ENCODE measurements around the gene SELENOW.
"Not testable (repeated sequence)": the region's sequence is repeated elsewhere in the genome, so short reads cannot be mapped to it uniquely, and the experiment has no call there.

Gene SELENOW

DNA sequence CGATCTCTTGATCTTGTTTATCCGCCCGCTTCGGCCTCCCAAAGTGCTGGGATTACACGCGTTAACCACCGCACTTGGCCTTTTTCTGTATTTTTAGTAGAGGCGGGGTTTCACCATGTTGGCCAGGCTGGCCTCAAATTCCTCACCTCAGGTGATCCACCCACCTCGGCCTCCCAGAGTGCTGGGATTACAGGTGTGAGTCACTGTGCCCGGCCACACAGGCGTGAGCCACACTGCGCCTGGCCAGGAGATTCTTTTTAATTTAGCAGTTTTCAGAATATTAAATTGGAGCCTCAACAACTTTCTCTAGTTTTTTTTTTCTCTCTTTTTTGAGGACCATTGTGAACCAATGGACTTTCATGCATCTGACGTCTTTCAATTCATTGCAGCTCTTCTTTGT lies 11.3 kb downstream of the SELENOW start:
- not testable (repeated sequence) for DNase-seq (ENCODE audit: low spot score in 2 of 2); ATAC-seq; H3K9me3 Mint-ChIP-seq; H3K27ac Mint-ChIP-seq; H3K4me1 Mint-ChIP-seq; H3K4me3 Mint-ChIP-seq
- peaks cover 16% of the 10 kb centered on the region for H3K36me3 Mint-ChIP-seq

DNA sequence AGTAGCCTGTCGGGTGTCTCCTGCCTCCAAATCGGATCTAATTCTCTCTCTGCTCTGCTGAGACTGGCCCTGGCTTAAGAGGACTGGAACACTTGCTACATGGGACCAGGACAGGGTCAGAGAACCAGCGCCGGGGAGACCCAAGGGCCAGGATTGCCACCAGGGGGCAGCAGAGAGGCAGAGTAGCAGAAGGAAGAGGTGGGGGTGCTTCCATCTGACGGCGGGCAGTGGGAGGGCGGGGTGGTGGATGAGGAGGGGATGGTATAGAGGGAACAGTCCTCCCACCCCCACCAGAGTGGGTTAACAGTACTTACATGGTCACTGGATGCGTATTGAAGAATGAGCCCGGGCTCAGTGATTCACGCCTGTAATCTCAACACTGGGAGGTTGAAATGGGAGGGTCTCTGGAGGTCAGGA lies 11.9 kb downstream of the SELENOW start:
- Mint-ChIP-seq H3K9me3 (no peaks in the 10 kb centered on the region), H3K4me3 (no peak overlapping the region), H3K27ac (no peak overlapping the region), H3K4me1 (no peaks in the 10 kb centered on the region), H3K36me3 (peaks cover 10% of the 10 kb centered on the region)
- DNase-seq (ENCODE audit: low spot score in 2 of 2) (peak; percentile 79 to 94), ATAC-seq (peak; percentile 81)

DNA sequence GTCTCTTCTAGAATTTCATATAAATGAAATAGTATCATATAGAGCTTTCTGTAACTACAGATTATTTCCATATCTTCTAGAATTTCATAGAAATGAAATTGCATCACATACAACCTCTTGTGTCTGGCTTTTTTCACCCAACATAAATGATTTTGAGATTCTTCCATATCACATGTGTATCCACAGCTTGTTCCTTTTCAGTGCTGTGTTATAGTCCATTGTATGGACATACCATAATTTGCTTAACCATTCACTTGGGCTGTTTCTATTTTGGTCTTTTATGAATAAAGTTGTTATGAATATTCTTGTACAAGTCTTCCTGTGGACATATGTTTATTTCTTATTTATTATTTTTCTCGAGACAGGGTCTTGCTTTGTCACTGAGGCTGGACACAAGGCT lies 14.1 kb downstream of the SELENOW start:
- no peak for DNase-seq (ENCODE audit: low spot score in 2 of 2)
- Mint-ChIP-seq H3K4me1 (no peaks in the 10 kb centered on the region), H3K4me3 (no peak overlapping the region), H3K27ac (no peak overlapping the region), H3K9me3 (no peaks in the 10 kb centered on the region), H3K36me3 (no peaks in the 10 kb centered on the region)
- no peak for ATAC-seq

DNA sequence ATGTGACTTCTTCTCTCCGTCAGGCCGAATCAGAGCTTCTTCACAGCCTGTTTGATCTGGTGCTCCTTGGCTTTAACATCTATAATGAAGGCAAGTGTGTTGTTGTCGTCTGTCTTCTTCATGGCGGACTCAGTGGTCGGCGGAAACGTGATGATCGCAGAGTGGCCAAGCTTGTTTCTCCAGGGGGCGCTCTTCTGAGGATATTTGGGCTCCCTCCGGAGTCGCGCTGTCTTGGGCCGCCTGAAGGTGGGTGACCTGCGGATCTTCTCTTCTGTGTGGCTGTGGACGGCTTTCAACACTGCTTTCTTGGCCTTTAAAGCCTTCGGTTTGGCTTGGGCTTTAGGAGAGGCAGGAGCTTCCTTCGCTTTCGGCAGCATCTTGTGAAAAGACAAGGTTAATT lies 16.0 kb downstream of the SELENOW start:
- Mint-ChIP-seq H3K36me3 (no peaks in the 10 kb centered on the region), H3K9me3 (no peaks in the 10 kb centered on the region), H3K27ac (no peak overlapping the region), H3K4me3 (no peak overlapping the region), H3K4me1 (no peaks in the 10 kb centered on the region)
- DNase-seq (ENCODE audit: low spot score in 2 of 2) (no peak), ATAC-seq (no peak)

DNA sequence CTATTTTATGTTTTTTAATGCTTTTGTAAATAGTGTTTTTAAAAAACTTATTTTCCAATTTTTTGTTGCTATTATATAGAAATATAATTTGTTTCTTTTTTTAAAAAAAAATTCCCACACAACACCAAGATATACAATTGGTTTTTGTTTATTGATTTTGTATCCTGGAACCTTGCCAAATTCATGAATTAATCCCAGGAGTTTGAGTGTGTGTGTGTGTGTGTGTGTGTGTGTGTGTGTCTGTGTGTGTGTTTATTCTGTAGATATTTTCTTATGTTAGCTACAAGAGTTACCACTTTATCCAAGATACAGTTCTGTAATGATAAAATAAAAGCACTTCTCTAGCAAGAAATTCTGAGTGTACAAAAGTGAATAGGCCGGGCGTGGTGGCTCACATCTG lies 18.3 kb downstream of the SELENOW start:
- DNase-seq (ENCODE audit: low spot score in 2 of 2) (no peak), ATAC-seq (no peak)
- no peaks in the 10 kb centered on the region for H3K4me1 Mint-ChIP-seq
- H3K4me3 Mint-ChIP-seq: no peak overlapping the region
- H3K27ac Mint-ChIP-seq: no peak overlapping the region
- H3K36me3 Mint-ChIP-seq: no peaks in the 10 kb centered on the region
- no peaks in the 10 kb centered on the region for H3K9me3 Mint-ChIP-seq

DNA sequence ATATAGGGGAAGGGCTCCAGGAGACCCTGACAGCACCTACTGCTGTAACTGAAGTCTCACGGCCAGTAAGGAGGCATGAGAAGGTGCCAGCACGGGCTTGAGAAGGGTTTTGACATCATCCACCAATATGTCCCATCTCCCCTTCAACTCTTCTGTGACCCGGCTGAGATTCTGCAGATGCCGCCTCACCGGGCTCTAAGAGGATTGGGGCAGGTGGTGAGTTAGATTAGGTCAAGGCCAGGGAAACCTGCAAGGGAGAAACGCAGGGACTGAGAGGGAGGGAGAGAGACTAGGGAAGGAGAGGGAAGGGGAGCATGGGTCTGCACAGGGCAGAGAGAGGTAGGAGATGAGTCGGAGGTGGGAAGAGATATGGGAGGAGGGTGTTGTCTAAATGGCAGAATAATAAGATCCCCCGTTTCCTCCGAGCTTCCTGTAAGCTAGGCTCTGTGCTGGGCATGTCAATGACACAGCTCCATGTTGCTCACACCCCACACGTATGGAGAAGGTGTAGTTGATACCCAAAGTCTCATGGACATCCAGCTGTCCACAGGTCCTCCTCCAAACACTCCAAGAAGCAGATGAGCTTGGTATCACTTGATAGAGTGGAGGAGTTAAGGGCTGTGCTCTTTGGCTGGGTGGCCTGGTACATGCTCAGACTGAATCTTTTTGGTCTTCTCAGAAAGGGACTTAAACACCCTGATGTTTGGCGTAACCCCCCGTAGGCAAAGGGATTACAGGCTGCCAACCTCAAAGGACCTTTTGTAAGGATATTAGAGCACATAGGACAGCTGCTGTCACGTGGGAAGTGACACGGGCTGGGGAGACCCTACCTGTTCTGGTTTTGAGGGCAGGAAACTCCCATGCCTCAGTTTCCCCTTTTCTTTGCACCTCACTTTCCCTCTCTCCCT lies 19.7 kb downstream of the SELENOW start:
- no peak overlapping the region for H3K27ac Mint-ChIP-seq
- no peaks in the 10 kb centered on the region for H3K4me1 Mint-ChIP-seq
- DNase-seq (ENCODE audit: low spot score in 2 of 2): no peak
- no peaks in the 10 kb centered on the region for H3K9me3 Mint-ChIP-seq
- H3K4me3 Mint-ChIP-seq: no peak overlapping the region
- no peak for ATAC-seq
- no peaks in the 10 kb centered on the region for H3K36me3 Mint-ChIP-seq

DNA sequence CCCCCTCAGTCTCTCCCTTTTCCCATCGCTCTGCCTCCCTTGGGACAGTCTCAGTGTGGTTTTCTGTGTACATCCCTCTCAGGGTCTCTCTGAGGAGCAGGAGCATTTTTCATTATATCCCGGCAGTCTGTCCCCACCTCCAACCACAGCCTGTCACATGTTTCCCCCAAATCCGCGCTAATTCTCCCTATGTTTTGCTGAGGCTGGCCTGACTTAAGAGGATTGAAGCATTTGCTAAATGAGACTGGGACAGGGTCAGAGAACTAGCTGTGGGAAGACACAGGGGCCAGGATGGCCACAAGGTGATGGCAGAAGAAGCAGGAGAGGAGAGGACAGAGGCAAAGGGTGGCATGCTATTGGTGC lies 20.4 kb downstream of the SELENOW start:
- Mint-ChIP-seq H3K4me3 (no peak overlapping the region), H3K9me3 (no peaks in the 10 kb centered on the region), H3K27ac (no peak overlapping the region), H3K36me3 (no peaks in the 10 kb centered on the region), H3K4me1 (no peaks in the 10 kb centered on the region)
- ATAC-seq (no peak), DNase-seq (ENCODE audit: low spot score in 2 of 2) (no peak)

DNA sequence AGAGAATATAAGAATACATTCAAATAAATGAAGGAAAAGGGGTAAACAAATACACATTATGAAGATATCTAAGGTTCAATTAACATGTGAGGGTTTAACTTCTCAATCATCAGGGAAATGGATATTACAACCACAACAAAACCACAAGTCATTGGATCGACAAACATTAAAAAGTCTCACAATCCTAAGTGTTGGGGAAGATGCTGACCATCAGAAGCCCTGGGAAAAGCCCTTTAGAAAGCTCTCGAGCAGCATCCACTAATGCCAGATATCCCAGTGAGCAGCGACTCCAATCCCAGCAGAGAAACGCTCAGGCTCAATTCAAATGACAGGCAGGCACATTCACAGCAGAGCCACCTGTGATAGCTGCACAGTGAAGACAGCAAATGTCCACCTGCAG lies 22.8 kb downstream of the SELENOW start:
- H3K36me3 Mint-ChIP-seq: no peaks in the 10 kb centered on the region
- no peak overlapping the region for H3K27ac Mint-ChIP-seq
- no peak overlapping the region for H3K4me3 Mint-ChIP-seq
- DNase-seq (ENCODE audit: low spot score in 2 of 2): no peak
- no peak for ATAC-seq
- H3K4me1 Mint-ChIP-seq: no peaks in the 10 kb centered on the region
- H3K9me3 Mint-ChIP-seq: no peaks in the 10 kb centered on the region

DNA sequence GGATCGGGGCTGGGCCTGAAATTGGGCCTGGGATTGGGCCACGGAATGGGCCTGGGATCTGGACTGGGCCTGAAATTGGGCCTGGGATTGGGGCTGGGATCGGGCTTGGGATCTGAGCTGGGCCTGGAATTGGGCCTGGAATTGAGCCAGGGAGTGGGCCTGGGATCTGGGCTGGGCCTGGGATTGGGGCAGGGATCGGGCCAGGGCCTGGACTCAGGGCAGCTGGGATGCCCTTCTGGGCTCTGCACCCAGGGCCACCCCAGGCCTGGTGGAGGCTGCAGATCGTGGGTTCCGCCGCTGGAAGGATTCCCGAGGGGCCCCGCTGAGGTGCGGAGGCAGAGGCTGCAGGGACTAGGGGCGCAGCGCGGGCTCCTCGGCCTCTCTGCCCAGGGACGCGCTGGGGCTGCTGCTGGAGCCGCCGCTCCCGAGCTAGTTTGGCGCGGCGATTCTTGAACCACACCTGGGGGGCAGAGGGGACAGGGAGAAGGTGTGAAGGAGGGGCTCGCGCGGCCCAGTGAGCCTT lies 24.1 kb downstream of the SELENOW start:
- no peak for ATAC-seq
- DNase-seq (ENCODE audit: low spot score in 2 of 2): no peak
- Mint-ChIP-seq H3K27ac (no peak overlapping the region), H3K4me1 (no peaks in the 10 kb centered on the region), H3K36me3 (no peaks in the 10 kb centered on the region), H3K4me3 (no peak overlapping the region), H3K9me3 (no peaks in the 10 kb centered on the region)

DNA sequence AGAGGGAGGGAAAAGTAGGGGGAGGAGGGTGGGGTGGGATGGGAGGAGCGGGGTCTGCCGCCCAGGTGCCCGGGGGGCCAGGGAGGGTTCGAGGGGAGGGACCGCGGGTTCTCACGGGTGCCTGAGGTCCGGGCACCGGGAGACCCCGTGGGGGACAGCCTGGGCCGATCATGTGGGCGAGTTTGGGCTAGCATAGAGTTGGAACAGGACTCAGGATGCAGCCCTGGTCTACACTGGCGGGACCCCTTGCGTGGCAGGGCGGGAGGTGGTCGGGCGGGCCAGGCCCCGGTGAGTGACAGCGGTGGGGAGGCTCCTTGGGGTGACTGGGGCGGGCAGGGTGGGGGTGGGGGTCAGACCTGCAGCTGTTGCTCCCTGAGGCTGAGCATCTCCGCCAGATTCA lies 24.6 kb downstream of the SELENOW start:
- DNase-seq (ENCODE audit: low spot score in 2 of 2); ATAC-seq; H3K9me3 Mint-ChIP-seq; H3K4me3 Mint-ChIP-seq; H3K4me1 Mint-ChIP-seq; H3K27ac Mint-ChIP-seq; H3K36me3 Mint-ChIP-seq: not testable (repeated sequence)

DNA sequence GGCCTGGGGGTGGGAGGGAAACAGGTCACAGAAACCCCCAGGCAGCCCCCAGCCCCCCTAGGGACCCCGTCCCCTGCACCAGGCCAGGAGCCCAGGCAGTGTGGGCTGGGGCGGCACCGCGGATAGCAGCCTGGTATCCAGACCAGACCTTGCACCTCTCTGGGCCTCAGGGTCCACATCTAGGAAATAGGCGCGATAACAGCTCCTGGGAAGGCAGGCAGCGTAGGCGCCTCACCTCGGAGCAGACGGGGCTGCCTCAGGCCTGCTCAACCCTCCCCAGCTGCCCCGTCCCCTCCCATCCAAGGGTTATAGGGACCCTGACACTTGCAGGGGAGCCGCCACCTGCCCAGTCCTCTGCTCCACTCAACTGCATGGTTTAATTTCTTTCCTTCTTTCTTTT lies 25.2 kb downstream of the SELENOW start:
- not testable (repeated sequence) for H3K27ac Mint-ChIP-seq; H3K36me3 Mint-ChIP-seq; DNase-seq (ENCODE audit: low spot score in 2 of 2); H3K4me1 Mint-ChIP-seq; H3K9me3 Mint-ChIP-seq; ATAC-seq; H3K4me3 Mint-ChIP-seq

DNA sequence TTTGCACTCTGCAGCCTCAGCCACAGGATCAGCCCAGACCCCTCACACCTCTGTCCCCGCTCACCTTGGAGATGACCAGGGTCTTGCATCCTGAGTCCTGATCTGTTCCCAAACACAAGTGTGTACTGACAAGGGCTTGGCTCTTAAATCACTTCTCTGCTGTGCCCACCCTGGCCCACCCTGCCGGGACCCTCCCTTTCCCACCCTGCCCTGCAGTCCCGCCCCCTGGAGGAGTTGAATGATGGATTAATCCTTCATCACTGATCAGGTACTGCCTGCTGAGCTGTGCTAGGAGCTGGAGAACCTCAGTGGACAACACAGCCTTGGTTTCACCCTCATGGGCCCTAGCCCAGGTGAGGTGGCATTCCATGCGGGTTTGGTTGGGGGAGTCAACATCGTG lies 25.9 kb downstream of the SELENOW start, which contains the start of gene TPRX1:
TSS of gene TPRX1 (minus strand) at position 101 of the 400 bp plus-strand sequence. CDS start at position 89, 12 bp downstream.
- H3K27ac Mint-ChIP-seq; H3K4me1 Mint-ChIP-seq; H3K4me3 Mint-ChIP-seq; H3K36me3 Mint-ChIP-seq; DNase-seq (ENCODE audit: low spot score in 2 of 2); H3K9me3 Mint-ChIP-seq: not testable (repeated sequence)
- ATAC-seq: peak; percentile 16

DNA sequence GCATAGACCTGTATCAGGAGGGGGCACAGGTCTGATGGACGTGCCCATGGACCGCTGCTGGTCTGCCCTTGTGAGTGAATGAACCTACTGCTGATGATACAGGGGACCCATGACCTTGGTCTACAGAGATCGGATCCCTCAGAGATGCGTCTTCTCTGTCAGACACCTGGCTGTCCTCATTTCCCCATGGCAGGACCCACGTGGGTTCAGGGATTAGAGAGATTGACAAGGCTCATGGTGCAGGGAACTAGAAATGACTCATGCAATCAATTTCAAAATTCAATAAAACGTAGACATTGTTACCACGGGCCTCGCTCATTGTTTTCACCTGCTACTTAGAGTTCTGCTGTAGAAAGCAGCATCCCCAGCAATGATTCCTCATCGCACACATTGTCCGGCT lies 26.8 kb downstream of the SELENOW start:
- H3K9me3 Mint-ChIP-seq: no peaks in the 10 kb centered on the region
- H3K27ac Mint-ChIP-seq: no peak overlapping the region
- ATAC-seq (no peak), DNase-seq (ENCODE audit: low spot score in 2 of 2) (no peak)
- no peaks in the 10 kb centered on the region for H3K4me1 Mint-ChIP-seq
- no peaks in the 10 kb centered on the region for H3K36me3 Mint-ChIP-seq
- no peak overlapping the region for H3K4me3 Mint-ChIP-seq

DNA sequence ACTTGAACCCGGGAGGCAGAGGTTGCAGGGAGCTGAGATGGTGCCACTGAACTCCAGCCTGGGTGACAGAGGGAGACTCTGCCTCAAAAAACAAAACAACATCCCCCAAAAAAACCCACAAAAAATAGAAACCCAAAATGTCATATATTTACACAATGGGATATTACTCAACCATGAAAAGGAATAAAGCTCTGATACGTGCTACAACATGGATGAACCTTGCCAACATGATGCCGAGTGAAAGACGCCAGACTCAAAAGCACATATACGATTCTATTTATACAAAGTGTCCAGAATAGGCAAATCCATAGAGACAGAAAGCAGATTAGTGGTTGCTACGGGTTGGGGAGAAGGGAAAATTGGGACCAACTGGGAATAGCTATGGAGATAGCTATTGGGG lies 27.9 kb downstream of the SELENOW start:
- Mint-ChIP-seq H3K9me3 (no peaks in the 10 kb centered on the region), H3K27ac (no peak overlapping the region), H3K36me3 (no peaks in the 10 kb centered on the region), H3K4me1 (no peaks in the 10 kb centered on the region), H3K4me3 (no peak overlapping the region)
- ATAC-seq (no peak), DNase-seq (ENCODE audit: low spot score in 2 of 2) (no peak)

DNA sequence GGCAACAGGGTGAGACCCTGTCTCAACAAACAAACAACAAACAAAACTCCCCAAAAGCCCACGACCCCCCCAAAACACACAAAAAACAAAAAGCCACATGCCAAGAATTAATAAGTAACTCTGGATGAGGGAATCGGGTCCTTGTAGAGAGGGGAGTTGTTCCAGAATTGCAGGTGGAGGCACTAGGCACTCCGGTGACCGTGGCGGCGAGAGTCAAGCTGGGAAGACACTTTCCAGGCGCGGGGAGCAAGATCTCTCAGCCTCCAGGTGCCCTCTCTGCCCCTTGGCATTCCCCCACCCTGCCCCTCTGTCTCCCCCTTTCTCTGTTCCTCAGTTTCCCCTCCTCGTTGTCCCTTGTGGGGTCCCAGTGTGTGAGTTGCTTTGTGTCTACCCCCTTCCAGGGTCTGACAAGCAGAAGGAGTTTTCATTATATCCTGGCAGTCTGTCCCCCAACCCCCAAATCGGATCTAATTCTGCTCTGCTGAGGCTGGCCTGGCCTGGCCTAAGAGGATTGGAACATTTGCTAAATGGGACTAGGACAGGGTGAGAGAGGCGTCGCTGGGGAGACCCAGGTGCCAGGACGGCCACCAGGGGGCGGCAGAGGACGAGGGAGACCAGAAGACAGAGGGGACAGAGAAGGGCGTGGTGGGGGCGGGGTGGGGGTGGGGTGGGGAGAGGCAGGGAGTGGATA lies 34.9 kb downstream of the SELENOW start:
- H3K9me3 Mint-ChIP-seq: no peaks in the 10 kb centered on the region
- no peak overlapping the region for H3K27ac Mint-ChIP-seq

DNA sequence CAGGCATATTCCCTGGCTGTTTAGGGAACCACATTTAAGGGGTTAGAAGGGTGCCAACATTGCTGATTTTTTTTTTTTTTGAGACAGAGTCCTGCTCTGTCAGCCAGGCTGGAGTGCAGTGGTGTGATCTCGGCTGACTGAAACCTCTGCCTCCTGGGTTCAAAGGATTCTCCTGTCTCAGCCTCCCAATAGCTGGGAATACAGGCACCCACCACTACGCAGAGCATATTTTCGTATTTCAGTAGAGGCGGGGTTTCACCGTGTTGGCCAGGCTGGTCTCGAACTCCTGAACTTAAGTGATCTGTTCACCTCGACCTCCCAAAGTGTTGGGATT lies 35.5 kb downstream of the SELENOW start:
- ATAC-seq (no peak), DNase-seq (ENCODE audit: low spot score in 2 of 2) (no peak)
- no peaks in the 10 kb centered on the region for H3K9me3 Mint-ChIP-seq
- no peak overlapping the region for H3K27ac Mint-ChIP-seq
- no peaks in the 10 kb centered on the region for H3K36me3 Mint-ChIP-seq
- H3K4me1 Mint-ChIP-seq: peaks cover 4% of the 10 kb centered on the region
- H3K4me3 Mint-ChIP-seq: no peak overlapping the region

More for the DNA sequence above, 34.9 kb downstream of the SELENOW start:
- DNase-seq (ENCODE audit: low spot score in 2 of 2): peak; percentile 71 to 89
- peak; percentile 88 for ATAC-seq
- no peaks in the 10 kb centered on the region for H3K36me3 Mint-ChIP-seq
- peaks cover 4% of the 10 kb centered on the region for H3K4me1 Mint-ChIP-seq
- H3K4me3 Mint-ChIP-seq: no peak overlapping the region

Measured in stimulated activated effector memory CD8-positive, alpha-beta T cell treated with anti-CD3 and anti-CD28 coated beads, Interleukin-12 subunit alpha, Interleukin-12 subunit beta, amount 100 ng/mL, for 72 hours (primary cell).